Duodenal mucosa (tissue), 2 donors: ENCODE measurements around the gene HOXA10.

ENCODE experiments used
- H3K27ac ChIP-seq: one replicate; pipeline ENCODE4 v1.7.0; 2013; ENCODE audit warnings: low read depth, low read length
- H3K27me3 ChIP-seq, 2 donors: one replicate each; pipeline ENCODE4 v1.7.0; 2013; ENCODE audit warnings: low read length in 2 of 2, control low read depth in 1 of 2; ENCODE audit not compliant: insufficient read depth in 2 of 2, control insufficient read depth in 1 of 2
- H3K36me3 ChIP-seq, 2 donors: one replicate each; pipeline ENCODE4 v1.7.0; 2013; ENCODE audit warnings: low read length in 2 of 2, control low read depth in 1 of 2; ENCODE audit not compliant: insufficient read depth in 2 of 2, control insufficient read depth in 1 of 2
- H3K4me1 ChIP-seq, 2 donors: one replicate each; pipeline ENCODE4 v1.7.0; 2013; ENCODE audit warnings: low read length in 2 of 2, control low read depth in 1 of 2; ENCODE audit not compliant: insufficient read depth in 2 of 2, control insufficient read depth in 1 of 2
- H3K4me3 ChIP-seq, 2 donors: one replicate each; pipeline ENCODE4 v1.7.0; 2013; ENCODE audit warnings: low read length in 2 of 2, low read depth in 1 of 2
- H3K9ac ChIP-seq, 2 donors: one replicate each; pipeline ENCODE4 v1.7.0; 2013; ENCODE audit warnings: low read length in 2 of 2, low read depth in 1 of 2
- H3K9me3 ChIP-seq, 2 donors: one replicate each; pipeline ENCODE4 v1.7.0; 2013; ENCODE audit warnings: low read length in 2 of 2, control low read depth in 1 of 2; ENCODE audit not compliant: control insufficient read depth in 1 of 2

Gene HOXA10

DNA sequence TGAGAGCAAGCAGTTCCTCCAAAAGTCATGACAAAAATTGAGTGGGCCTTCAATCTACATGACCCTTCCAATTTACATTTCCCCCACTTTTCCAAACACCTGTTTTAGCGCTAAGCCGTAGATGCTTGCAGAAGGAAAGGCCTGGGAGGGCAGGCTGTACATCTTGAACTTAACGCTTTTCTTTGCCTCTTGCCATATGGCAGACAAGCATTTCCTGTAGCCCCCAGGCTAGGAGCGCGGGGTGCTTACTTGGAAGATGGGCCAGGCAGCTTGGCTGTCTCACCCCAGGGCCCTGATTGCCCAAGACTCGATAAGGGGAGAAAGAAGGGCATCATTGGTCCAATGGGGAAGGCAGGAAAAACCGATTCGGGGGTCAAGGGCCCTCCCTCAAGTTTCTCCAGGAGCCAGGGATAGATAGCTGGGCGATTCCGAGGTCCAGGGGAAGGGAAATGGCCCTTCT, 1.8 kb downstream of the HOXA10 start:
- Histone ChIP-seq H3K9ac (no peak overlapping the region), H3K4me3 (no peak overlapping the region), H3K36me3 (no peaks in the 10 kb centered on the region), H3K4me1 (peaks cover 0 to 5% of the 10 kb centered on the region in 2 donors), H3K27ac (no peak overlapping the region), H3K9me3 (no peaks in the 10 kb centered on the region), H3K27me3 (peaks cover 94 to 98% of the 10 kb centered on the region in 2 donors)

DNA sequence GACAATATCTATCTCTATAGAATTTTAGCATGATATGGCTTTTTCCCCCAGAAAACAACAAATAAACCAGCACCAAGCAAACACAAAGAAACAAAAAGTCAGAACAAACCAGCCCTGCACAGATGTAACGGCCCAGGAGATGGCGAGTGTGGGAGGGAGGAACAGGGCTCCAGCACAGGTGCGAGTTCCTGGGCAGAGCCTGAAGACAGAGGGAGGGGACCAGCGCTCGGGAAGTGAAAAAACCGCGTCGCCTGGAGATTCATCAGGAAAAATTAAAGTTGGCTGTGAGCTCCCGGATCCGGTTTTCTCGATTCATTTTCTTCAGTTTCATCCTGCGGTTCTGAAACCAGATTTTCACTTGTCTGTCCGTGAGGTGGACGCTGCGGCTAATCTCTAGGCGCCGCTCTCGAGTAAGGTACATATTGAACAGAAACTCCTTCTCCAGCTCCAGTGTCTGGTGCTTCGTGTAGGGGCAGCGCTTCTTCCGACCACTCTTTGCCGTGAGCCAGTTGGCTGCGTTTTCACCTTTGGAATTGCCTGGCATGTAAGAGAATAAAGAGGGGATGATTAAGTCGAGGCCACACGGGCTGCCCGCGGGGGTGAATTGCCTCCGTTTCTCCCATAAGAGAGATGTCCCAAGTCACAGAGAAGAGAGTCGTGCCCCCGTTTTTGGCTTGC, 2.3 kb downstream of the HOXA10 start:
- H3K4me3 ChIP-seq, result no peak overlapping the region
- no peaks in the 10 kb centered on the region for H3K9me3 ChIP-seq
- no peak overlapping the region for H3K9ac ChIP-seq
- peaks cover 0 to 5% of the 10 kb centered on the region in 2 donors for H3K4me1 ChIP-seq
- H3K27me3 ChIP-seq, result peaks cover 94 to 98% of the 10 kb centered on the region in 2 donors
- H3K27ac ChIP-seq, result peak overlapping the region; percentile 17
- H3K36me3 ChIP-seq, result no peaks in the 10 kb centered on the region

DNA sequence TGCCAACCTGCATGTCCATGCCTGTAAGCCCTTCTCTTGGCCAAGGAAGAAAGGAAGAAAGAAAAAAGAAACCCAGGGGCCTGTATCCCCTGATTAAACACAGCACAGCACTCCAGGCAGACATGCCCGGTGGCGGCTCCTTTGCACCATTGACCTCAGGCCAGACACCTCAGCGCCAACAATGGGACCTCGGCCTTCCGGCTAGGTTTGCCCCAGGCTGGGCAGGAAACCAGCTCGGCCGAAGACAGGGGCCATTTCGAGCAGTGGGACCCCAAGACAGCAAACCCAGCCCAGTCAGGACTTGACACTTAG, 2.8 kb downstream of the HOXA10 start:
- peaks cover 0 to 5% of the 10 kb centered on the region in 2 donors for H3K4me1 ChIP-seq
- H3K36me3 ChIP-seq, result no peaks in the 10 kb centered on the region
- H3K4me3 ChIP-seq, result no peak overlapping the region
- no peaks in the 10 kb centered on the region for H3K9me3 ChIP-seq
- H3K9ac ChIP-seq, result no peak overlapping the region
- H3K27me3 ChIP-seq, result peaks cover 94 to 98% of the 10 kb centered on the region in 2 donors
- peak overlapping the region; percentile 17 for H3K27ac ChIP-seq

DNA sequence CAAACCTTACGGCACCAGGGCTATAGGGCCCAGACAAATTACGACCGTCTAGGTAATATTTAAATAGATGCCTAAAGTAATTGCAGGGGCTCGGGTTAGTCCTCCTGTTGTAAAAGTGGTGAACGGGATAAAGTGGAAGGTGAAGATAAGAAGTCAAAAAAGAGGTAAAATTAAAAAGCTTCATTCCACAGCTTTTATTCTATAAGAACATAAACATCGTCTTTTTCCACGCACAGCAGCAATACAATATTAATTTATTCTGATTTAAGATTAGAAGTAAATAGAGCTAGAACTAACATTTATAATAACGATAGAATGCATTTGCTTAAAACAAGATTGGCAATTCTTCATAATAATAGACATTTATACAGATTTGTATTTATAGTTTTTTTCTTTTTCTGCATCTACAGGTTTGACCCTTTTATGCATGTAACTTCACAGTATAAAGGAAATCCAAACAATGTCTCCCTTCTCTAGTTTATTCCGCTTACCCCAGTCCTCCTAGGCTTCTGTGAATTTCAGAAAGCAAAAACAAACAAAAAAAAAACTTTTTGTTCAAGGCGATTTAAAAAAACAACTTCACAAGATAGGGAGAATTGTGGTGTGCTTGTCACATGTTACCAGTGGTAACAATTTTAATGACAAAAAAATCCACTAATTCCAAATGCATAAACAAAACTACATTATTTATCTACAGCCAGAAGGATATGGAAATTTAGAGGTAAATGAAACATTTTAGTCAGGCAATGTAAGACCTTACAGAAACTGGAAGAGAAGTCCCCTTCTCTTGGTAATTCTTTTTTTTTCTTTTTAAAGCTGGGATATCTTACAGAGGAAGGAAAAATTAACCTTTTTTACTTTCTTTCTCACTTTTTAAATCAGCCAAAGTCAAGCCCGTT, 3.4 kb downstream of the HOXA10 start:
- peaks cover 94 to 98% of the 10 kb centered on the region in 2 donors for H3K27me3 ChIP-seq
- no peaks in the 10 kb centered on the region for H3K36me3 ChIP-seq
- peaks cover 0 to 5% of the 10 kb centered on the region in 2 donors for H3K4me1 ChIP-seq
- H3K27ac ChIP-seq, result no peak overlapping the region
- no peak overlapping the region for H3K4me3 ChIP-seq
- H3K9me3 ChIP-seq, result no peaks in the 10 kb centered on the region
- H3K9ac ChIP-seq, result no peak overlapping the region

DNA sequence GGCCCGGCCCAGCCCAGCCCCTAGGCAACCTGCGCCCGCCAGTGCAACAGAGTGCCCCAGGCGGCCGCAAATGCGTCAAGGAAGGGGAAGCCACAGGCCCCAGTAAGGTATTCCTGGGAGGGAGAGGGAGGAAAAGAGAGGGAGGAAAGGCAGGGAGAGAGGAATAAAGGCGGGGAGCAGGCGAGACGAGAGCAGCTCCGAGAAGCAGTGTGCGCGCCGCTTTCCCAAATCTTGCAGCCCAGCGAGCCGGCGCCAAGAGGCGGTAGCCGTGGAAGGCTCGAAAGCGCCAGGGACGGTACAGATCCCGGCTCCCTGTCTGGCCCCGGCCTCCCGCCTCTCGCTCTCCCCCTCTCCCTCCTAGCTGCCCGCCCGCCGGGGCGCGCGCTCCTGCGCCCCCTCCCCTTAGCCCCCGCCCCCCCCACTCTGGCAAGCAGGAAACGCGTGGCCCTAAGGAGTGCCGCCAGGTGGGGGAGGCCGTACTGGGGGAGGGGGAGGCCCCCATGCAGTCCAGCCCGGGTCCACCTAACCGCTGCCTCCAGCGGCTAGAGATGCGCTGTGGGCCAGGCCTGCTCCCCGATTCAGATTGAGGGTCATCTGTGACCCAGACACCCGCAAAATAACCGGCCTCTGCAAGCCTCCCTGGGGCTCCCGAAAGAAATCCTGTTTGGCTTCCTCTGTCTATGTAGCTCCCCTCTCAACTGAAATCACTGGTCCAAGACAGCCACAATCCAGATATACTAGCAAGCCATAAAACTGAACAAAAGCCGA, 4.3 kb downstream of the HOXA10 start:
- H3K27me3 ChIP-seq, result peaks cover 94 to 98% of the 10 kb centered on the region in 2 donors
- no peak overlapping the region for H3K4me3 ChIP-seq
- no peak overlapping the region for H3K9ac ChIP-seq
- H3K36me3 ChIP-seq, result no peaks in the 10 kb centered on the region
- no peaks in the 10 kb centered on the region for H3K9me3 ChIP-seq
- H3K27ac ChIP-seq, result peak overlapping the region; percentile 3
- peaks cover 0 to 7% of the 10 kb centered on the region in 2 donors for H3K4me1 ChIP-seq

DNA sequence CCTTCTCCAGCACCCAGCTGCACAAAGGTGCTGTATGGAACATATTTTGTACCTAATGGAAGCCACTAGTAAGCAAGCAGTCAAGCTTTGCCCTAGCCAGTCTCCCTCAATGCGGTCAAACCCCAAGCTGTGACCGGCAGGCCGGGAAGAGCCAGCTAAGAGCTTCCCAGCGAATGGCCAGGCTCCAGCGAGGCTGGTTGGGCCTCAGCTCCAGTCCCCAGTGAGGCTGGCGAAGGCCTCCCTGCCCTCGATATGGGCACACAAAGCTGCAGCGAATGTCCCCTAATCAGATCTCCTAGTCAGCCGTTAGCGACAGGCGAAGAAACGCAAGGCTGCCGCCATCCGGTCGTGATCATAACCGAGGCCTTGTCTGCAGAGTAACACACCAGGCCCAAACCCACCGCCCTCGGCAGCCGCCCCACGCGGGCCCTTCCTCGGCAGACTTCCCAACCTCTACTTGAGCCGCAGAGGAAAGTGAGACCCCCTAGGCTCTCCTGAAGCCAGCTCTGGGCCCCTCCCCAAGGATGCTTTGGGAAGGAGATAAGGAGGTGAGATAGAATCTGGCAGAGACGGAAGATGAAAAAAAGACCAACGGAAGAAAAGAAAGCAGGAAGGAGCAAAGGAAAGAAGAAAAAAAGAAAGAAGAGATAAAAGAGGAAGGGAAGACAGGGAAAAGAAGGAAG, 5.7 kb downstream of the HOXA10 start:
- no peak overlapping the region for H3K4me3 ChIP-seq
- no peaks in the 10 kb centered on the region for H3K9me3 ChIP-seq
- peaks cover 97 to 99% of the 10 kb centered on the region in 2 donors for H3K27me3 ChIP-seq
- H3K27ac ChIP-seq, result peak overlapping the region; percentile 42
- H3K9ac ChIP-seq, result no peak overlapping the region
- peaks cover 0 to 14% of the 10 kb centered on the region in 2 donors for H3K4me1 ChIP-seq
- no peaks in the 10 kb centered on the region for H3K36me3 ChIP-seq

DNA sequence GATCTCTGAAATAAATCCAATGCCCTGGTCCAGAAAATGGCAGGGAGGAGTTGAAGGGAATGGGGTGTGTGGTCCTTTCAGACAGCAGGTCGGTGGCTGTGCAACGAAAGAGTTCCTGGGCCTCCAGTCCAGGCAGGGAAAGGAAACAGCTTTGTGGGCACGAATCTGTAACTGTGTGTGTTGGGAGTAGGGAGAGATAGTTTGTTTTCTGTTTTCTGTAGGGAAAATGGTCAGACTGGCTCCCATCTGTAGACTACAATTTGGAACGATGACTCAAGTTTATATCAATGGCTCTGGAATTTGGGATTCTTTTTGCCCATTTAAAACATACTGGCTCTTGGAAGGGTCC, 6.2 kb downstream of the HOXA10 start:
- H3K27me3 ChIP-seq, result peaks cover 97 to 99% of the 10 kb centered on the region in 2 donors
- peaks cover 0 to 14% of the 10 kb centered on the region in 2 donors for H3K4me1 ChIP-seq
- H3K9ac ChIP-seq, result no peak overlapping the region
- H3K9me3 ChIP-seq, result no peaks in the 10 kb centered on the region
- no peaks in the 10 kb centered on the region for H3K36me3 ChIP-seq
- no peak overlapping the region for H3K27ac ChIP-seq
- H3K4me3 ChIP-seq, result no peak overlapping the region

DNA sequence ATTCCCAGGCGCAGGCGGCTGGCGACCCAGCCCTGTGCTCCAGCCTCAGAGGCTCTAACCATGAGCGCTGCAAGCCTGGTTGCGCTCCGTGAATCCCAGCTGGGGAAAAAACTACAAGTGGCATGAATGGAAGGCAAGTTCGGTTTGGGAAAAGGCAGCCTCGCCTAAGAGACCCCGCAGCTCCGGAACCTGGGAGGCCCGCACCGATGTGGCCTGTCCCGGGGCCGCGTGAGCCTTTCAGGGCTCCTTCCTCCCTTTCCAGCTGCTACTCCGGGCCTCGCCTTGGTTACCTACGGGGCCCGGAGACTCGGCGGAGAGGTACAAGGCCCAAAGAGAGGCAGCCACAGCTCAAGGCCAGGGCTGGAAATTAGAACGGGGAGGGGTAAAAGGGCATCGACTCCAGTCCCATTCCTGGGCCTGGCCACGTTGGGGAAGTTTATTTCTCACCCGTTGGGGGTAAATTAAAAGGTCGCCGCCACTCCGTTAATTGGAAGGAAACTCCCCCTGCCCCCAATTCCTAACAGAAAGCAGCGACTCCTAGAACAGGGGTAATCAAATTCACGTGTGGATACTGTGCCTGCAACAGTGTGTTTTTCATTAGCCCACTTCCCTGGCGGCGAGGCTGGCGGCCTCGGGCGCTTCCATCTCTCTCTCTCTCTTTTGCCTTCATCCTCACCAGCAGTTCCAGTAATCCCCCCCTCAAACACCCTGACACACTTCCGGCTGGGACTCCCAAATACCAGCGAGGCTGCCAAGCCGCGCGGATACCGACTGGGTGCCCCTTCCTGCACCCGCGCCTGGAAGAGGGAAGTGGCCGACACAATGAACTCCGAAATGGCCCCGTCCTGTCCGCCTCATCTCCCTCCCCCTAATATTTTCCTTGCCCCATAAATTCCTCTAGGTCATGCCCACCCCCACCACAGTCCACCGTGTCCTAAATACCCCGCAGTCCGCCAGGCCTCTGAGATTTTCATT, 7.3 kb downstream of the HOXA10 start:
- Histone ChIP-seq H3K9ac (no peak overlapping the region), H3K27ac (peak overlapping the region; percentile 42), H3K36me3 (no peaks in the 10 kb centered on the region), H3K4me1 (peaks cover 0 to 9% of the 10 kb centered on the region in 2 donors), H3K9me3 (no peaks in the 10 kb centered on the region), H3K4me3 (no peak overlapping the region), H3K27me3 (peaks cover 94 to 98% of the 10 kb centered on the region in 2 donors)

DNA sequence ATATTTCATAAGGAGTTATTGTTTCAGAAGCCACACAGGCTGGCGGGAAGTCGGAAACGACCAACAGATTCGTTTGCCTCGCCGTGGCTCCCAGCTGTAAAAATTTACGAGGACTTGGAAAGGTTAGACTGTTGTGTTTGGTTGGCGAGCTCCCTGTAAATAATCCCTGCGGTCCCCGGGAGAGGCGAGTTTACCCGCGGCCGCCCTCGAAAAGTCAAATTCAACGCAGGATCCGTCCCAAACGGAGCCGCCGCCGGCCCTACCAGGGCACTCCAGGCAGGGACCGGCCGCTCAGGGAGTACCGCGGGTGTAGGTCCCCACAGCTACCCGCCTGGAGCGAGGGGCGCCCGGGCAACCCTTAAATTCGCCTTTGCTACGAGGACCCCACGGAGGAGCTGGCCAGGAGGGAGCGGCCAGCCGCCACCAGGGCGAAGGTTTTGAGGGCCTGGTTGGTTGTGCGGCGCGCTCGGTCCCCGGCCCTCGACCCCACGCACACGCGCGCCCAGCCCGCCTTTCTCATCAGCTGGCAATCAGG, 8.1 kb downstream of the HOXA10 start:
- Histone ChIP-seq H3K27ac (peak overlapping the region; percentile 42), H3K36me3 (no peaks in the 10 kb centered on the region), H3K4me3 (no peak overlapping the region), H3K27me3 (peaks cover 89 to 93% of the 10 kb centered on the region in 2 donors), H3K4me1 (peaks cover 0 to 9% of the 10 kb centered on the region in 2 donors), H3K9me3 (no peaks in the 10 kb centered on the region), H3K9ac (no peak overlapping the region)
